T-cell (primary cell): ENCODE results near the gene AIG1. TPM values are rescaled to one million over a fixed set of nuclear protein-coding genes. Genes with fewer than 3 reads are reported as not detected.

Source experiments
- ATAC-seq, 4 experiments: fragments of 200-7000 bp in 3 of 4; fragments of 150-1000 bp in 1 of 4; cut with Tn5 transposase; replicated peaks in 1 of 4; 1 replicate in 3 of 4; 2 replicates in 1 of 4; pipeline ENCODE4 v1.10.0; 2021; ENCODE audit warnings: moderate library complexity in 3 of 4, mild to moderate bottlenecking in 2 of 4, moderate number of reproducible peaks in 1 of 4
- CTCF ChIA-PET, 2 donors: fragments of 300-600 bp; sonication (Branson Sonifier 250); formaldehyde crosslinking; loops; one replicate each; lab custom pipeline; 2022; ENCODE audit warnings: antibody characterized with exemption in 2 of 2; lab: Charles Lee
- POLR2A ChIA-PET, 2 donors: fragments of 300-600 bp; sonication (Branson Sonifier 250); formaldehyde crosslinking; loops; one replicate each; lab custom pipeline; 2022; ENCODE audit warnings: antibody characterized with exemption in 2 of 2; lab: Charles Lee
- DNase-seq, 35 experiments: peaks; one replicate each; pipeline versions ENCODE4 v3.0.0 to v3.0.0-alpha.2; 2013 to 2023
- H3K27ac ChIP-seq: one replicate; pipeline ENCODE4 v1.5.1; 2013; ENCODE audit warnings: low read length
- H3K27me3 ChIP-seq, 2 experiments: replicated peaks in 1 of 2; 1 replicate in 1 of 2; 2 replicates in 1 of 2; pipeline versions ENCODE4 v1.6.1 to v1.7.0; 2013; ENCODE audit warnings: low read length in 1 of 2, mixed read lengths in 1 of 2; ENCODE audit not compliant: control insufficient read depth in 2 of 2, insufficient read depth in 2 of 2; ENCODE audit errors: extremely low read depth in 1 of 2
- H3K36me3 ChIP-seq, 2 donors: 1 replicate in 1 of 2; 2 replicates in 1 of 2; pipeline versions ENCODE4 v1.6.1 to v1.7.0; 2013; ENCODE audit warnings: low read length in 1 of 2; ENCODE audit not compliant: control insufficient read depth in 2 of 2, insufficient read depth in 1 of 2; ENCODE audit errors: extremely low read depth in 1 of 2
- H3K4me1 ChIP-seq, 2 experiments: 1 replicate in 1 of 2; 2 replicates in 1 of 2; pipeline versions ENCODE4 v1.6.1 to v1.7.0; 2013; ENCODE audit warnings: low read length in 2 of 2, mixed read lengths in 1 of 2; ENCODE audit not compliant: insufficient read depth in 2 of 2, control insufficient read depth in 1 of 2; ENCODE audit errors: extremely low read depth in 1 of 2
- H3K4me3 ChIP-seq, 2 donors: 1 replicate in 1 of 2; 2 replicates in 1 of 2; pipeline versions ENCODE4 v1.5.1 to v1.7.0; 2013; ENCODE audit warnings: mild to moderate bottlenecking in 2 of 2, low read length in 1 of 2, moderate library complexity in 1 of 2; ENCODE audit not compliant: control insufficient read depth in 1 of 2; ENCODE audit errors: extremely low read depth in 1 of 2
- H3K9me3 ChIP-seq: 2 replicates; pipeline ENCODE4 v1.7.0; 2013
- H3K27ac Mint-ChIP-seq, 2 donors: one replicate each; pipeline ENCODE4 v1.8.0; 2020 to 2021; ENCODE audit warnings: mild to moderate bottlenecking in 2 of 2, mixed read lengths in 2 of 2
- H3K27me3 Mint-ChIP-seq, 2 donors: one replicate each; pipeline ENCODE4 v1.8.0; 2021 to 2022; ENCODE audit warnings: mixed read lengths in 2 of 2
- H3K36me3 Mint-ChIP-seq: one replicate; pipeline ENCODE4 v1.8.0; 2021; ENCODE audit warnings: mixed read lengths
- H3K4me1 Mint-ChIP-seq, 3 donors: one replicate each; pipeline ENCODE4 v1.8.0; 2020 to 2022; ENCODE audit warnings: mixed read lengths in 3 of 3, mild to moderate bottlenecking in 1 of 3
- H3K4me3 Mint-ChIP-seq, 3 donors: one replicate each; pipeline ENCODE4 v1.8.0; 2020 to 2022; ENCODE audit warnings: mild to moderate bottlenecking in 3 of 3, mixed read lengths in 3 of 3, moderate library complexity in 3 of 3
- H3K9me3 Mint-ChIP-seq, 3 donors: one replicate each; pipeline ENCODE4 v1.8.0; 2020 to 2022; ENCODE audit warnings: mixed read lengths in 3 of 3
- WGBS: methylation state at CpG from one replicate; pipeline ENCODE4 v1.1.5; 2013; ENCODE audit warnings: missing lambda C conversion rate; ENCODE audit not compliant: insufficient coverage; 5-methylcytosine and 5-hydroxymethylcytosine counted together
- total RNA-seq, 35 experiments: library from RNA in 6 of 35; stranded (reverse) in 6 of 35; fragments of 120-200 nt in 1 of 35; gene quantifications; one replicate each; pipeline versions ENCODE4 v1.2.1 to v1.2.4 and lab custom pipeline; 2013 to 2026

AIG1 gene
- total RNA-seq, 5 donors from 2014 or later (not counting 1 experiment from before 2014, with no cell fraction given), result 6.0 to 13.4 (median 7.6) TPM

DNA sequence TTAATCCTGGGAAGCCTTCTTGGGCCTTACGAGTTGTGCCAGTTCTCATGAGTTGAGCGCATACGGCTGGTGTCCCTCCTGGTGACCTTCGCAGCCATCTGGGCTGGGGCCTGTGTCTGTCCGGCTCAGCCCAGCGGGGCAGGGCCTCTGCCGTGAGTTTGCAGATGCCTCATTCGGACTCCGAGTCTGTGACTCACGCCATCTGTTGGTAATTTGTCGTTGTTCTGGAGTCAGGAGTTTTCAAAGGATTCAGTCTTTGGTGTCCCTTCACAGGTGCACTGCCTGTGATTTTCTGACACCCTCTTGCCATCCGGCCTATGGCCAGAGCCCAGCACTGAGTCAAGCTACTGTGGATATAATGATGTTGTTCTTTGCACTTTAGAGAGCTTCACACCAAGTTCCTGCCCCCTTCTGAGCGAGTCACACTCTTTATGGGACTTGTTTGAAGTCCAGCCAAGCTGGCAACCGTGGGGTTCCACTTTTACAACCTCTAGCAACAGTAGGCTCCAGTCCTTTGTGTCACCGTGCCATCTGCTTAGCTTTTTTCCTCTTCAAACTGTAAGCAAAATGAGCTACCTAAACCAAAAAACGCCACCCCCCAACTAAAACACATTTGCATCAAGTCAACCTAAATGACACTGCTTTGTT, 175.6 kb downstream of the AIG1 start:
- H3K27me3 ChIP-seq, result no peaks in the 10 kb centered on the region
- Mint-ChIP-seq H3K27me3 (no peaks in the 10 kb centered on the region), H3K36me3 (peaks cover 8% of the 10 kb centered on the region), H3K27ac (no peak overlapping the region), H3K9me3 (no peaks in the 10 kb centered on the region), H3K4me1 (no peaks in the 10 kb centered on the region), H3K4me3 (no peak overlapping the region)
- ChIA-PET POLR2A (no interaction called here), CTCF (interaction anchor here in 1 of 2 donors (1.5 kb wide), 1 partner anchor 191 kb away, joined by 4 read pairs; no protein-coding TSS in a partner anchor)
- no peaks in the 10 kb centered on the region for H3K9me3 ChIP-seq
- no peaks in the 10 kb centered on the region for H3K4me1 ChIP-seq
- H3K36me3 ChIP-seq, result no peaks in the 10 kb centered on the region
- no peak for ATAC-seq
- WGBS, result 87% methylated on average over 15 of the region's 16 CpGs
- H3K4me3 ChIP-seq, result no peak overlapping the region
- H3K27ac ChIP-seq, result no peak overlapping the region
- DNase-seq, result no peak

DNA sequence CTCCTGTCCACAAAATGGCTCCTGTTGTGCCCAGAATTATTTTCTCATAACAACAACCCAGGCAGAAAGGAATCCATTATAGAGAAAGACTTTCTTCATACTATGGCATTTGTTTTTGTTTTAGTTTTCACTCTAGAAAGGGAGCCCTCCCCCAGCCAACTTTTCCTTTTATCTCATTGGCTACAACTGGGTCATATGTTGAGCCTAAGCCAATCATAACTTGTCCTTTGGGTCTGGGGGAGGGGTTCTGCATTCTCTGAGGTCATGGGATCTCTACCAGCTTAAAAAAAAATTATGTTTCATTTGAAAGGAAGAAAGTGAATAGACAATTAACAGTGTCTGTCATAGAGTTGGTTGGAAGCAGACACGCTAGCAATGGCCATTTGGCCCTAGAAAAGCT, 177.6 kb downstream of the AIG1 start:
- H3K27ac Mint-ChIP-seq, result no peak overlapping the region
- Histone ChIP-seq H3K27ac (no peak overlapping the region), H3K27me3 (no peaks in the 10 kb centered on the region), H3K36me3 (no peaks in the 10 kb centered on the region), H3K9me3 (no peaks in the 10 kb centered on the region), H3K4me3 (no peak overlapping the region), H3K4me1 (no peaks in the 10 kb centered on the region)
- H3K4me3 Mint-ChIP-seq, result no peak overlapping the region
- no peaks in the 10 kb centered on the region for H3K9me3 Mint-ChIP-seq
- CTCF ChIA-PET, result no interaction called here
- WGBS, result no CpG with 5 or more reads among the region's 1 CpG
- DNase-seq (no peak), ATAC-seq (no peak)
- POLR2A ChIA-PET, result no interaction called here
- H3K4me1 Mint-ChIP-seq, result no peaks in the 10 kb centered on the region
- H3K36me3 Mint-ChIP-seq, result peaks cover 8% of the 10 kb centered on the region
- no peaks in the 10 kb centered on the region for H3K27me3 Mint-ChIP-seq

DNA sequence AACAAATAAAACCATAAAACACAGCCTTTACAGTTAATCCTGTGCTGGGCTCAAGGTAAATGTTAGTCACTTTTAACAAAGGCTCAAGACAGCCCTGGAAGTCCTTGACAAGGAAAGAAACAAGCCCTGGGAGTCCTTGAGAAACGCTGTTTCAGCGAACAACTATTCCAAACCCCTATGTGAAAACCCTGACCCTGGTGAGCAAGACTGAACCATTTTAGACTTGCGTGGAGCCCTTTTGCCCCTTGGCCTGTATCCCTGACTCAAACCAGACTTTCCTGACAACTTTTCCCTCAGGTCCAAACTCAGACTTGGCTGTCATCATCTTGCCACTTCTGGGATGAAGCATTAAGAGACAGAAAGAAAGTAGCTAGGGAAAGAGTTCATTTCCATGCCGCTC, 180.4 kb downstream of the AIG1 start:
- Histone ChIP-seq H3K4me3 (no peak overlapping the region), H3K27me3 (no peaks in the 10 kb centered on the region), H3K36me3 (no peaks in the 10 kb centered on the region), H3K27ac (no peak overlapping the region), H3K4me1 (no peaks in the 10 kb centered on the region), H3K9me3 (no peaks in the 10 kb centered on the region)
- ATAC-seq, result no peak
- no peaks in the 10 kb centered on the region for H3K4me1 Mint-ChIP-seq
- no peak for DNase-seq
- no peak overlapping the region for H3K4me3 Mint-ChIP-seq
- H3K36me3 Mint-ChIP-seq, result peaks cover 3% of the 10 kb centered on the region
- no peaks in the 10 kb centered on the region for H3K27me3 Mint-ChIP-seq
- CTCF ChIA-PET, result no interaction called here
- no CpG with 5 or more reads among the region's 4 CpGs for WGBS
- H3K9me3 Mint-ChIP-seq, result no peaks in the 10 kb centered on the region
- no peak overlapping the region for H3K27ac Mint-ChIP-seq
- POLR2A ChIA-PET, result no interaction called here

DNA sequence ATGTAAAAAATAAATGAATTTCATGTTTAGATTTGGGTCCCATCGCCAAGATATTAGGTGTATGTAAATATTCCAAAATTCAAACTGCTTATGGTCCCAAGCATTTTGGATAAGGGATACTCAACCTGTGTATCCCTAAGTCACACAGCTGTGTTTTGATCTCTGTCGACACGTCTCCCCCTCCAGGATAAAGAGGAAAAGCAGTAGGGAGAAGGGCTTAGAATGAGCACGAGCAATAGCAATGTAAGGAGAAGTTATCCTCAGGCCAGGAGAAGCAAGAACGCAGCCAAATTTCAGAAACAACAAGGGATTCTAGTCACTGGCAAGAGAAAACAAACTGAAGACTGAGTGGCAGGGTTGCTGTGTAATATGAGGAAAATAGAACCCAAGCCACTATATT, 181.2 kb downstream of the AIG1 start:
- Histone ChIP-seq H3K4me3 (no peak overlapping the region), H3K9me3 (no peaks in the 10 kb centered on the region), H3K36me3 (no peaks in the 10 kb centered on the region), H3K27ac (no peak overlapping the region), H3K27me3 (no peaks in the 10 kb centered on the region), H3K4me1 (no peaks in the 10 kb centered on the region)
- ATAC-seq (no peak), DNase-seq (no peak)
- WGBS, result no CpG with 5 or more reads among the region's 5 CpGs
- CTCF ChIA-PET, result no interaction called here
- H3K27ac Mint-ChIP-seq, result no peak overlapping the region
- H3K9me3 Mint-ChIP-seq, result no peaks in the 10 kb centered on the region
- no peaks in the 10 kb centered on the region for H3K4me1 Mint-ChIP-seq
- POLR2A ChIA-PET, result no interaction called here
- H3K27me3 Mint-ChIP-seq, result no peaks in the 10 kb centered on the region
- H3K36me3 Mint-ChIP-seq, result peaks cover 3% of the 10 kb centered on the region
- H3K4me3 Mint-ChIP-seq, result no peak overlapping the region

DNA sequence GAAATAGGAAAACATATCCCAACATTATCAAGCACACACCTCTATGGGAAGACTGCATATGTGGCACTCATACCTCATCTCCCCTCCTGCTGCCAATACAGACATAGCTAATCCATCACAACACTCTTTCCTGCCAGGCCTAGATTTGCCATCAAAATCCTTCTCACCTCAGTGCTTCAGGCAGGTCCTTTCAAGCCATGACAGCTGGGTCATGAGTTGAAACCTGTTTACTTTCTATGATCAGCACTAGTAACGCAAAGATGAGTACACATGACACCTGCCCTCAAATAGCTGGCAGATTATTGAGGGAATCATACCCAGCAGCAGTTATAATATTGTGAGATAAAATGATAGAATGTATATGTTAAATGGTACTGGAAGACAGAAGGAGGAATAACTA, 183.1 kb downstream of the AIG1 start:
- ChIA-PET POLR2A (no interaction called here), CTCF (no interaction called here)
- no peaks in the 10 kb centered on the region for H3K9me3 ChIP-seq
- Mint-ChIP-seq H3K4me1 (no peaks in the 10 kb centered on the region), H3K9me3 (no peaks in the 10 kb centered on the region), H3K27me3 (no peaks in the 10 kb centered on the region), H3K27ac (no peak overlapping the region), H3K4me3 (no peak overlapping the region), H3K36me3 (peaks cover 2% of the 10 kb centered on the region)
- H3K36me3 ChIP-seq, result no peaks in the 10 kb centered on the region
- H3K27ac ChIP-seq, result no peak overlapping the region
- no peaks in the 10 kb centered on the region for H3K4me1 ChIP-seq
- ATAC-seq, result no peak
- H3K27me3 ChIP-seq, result no peaks in the 10 kb centered on the region
- no peak overlapping the region for H3K4me3 ChIP-seq
- no CpG with 5 or more reads among the region's 1 CpG for whole genome bisulfite sequencing
- DNase-seq, result no peak

DNA sequence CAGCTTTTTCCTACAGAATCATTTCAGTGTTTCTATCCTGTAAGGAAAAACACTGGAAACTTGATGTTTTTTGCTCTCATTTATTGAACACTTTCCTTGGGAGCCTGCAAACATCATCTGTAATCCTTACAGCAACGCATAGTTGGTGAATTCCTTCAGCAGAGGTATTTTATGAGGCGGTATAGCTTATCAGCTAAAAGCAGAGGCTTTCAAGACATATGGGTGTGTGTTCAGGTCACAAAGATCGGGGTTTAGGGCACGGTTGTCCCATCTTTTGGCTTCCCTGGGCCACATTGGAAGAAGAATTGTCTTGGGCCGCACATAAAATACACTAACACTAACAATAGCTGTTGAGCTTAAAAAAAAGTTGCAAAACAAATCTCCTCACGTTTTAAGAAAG, 185.0 kb downstream of the AIG1 start:
- Histone ChIP-seq H3K27ac (no peak overlapping the region), H3K36me3 (no peaks in the 10 kb centered on the region), H3K4me1 (no peaks in the 10 kb centered on the region), H3K27me3 (no peaks in the 10 kb centered on the region), H3K9me3 (no peaks in the 10 kb centered on the region), H3K4me3 (no peak overlapping the region)
- Mint-ChIP-seq H3K27me3 (no peaks in the 10 kb centered on the region), H3K4me3 (no peak overlapping the region), H3K36me3 (peaks cover 3% of the 10 kb centered on the region), H3K4me1 (no peaks in the 10 kb centered on the region), H3K27ac (no peak overlapping the region), H3K9me3 (no peaks in the 10 kb centered on the region)
- POLR2A ChIA-PET, result no interaction called here
- ATAC-seq (no peak), DNase-seq (no peak)
- CTCF ChIA-PET, result interaction anchor here (0.5 to 0.7 kb wide), 3 partner anchors 16 to 288 kb away, joined by 3 to 4 read pairs (median 4); no protein-coding TSS in a partner anchor
- WGBS, result 61% methylated on average over 2 of the region's 6 CpGs
